Neuronal stem cell (in vitro differentiated cells): Measurements from ENCODE around the gene FGFR2.
A peak's percentile ranks its signal among the peaks of the same experiment; 100 is the strongest.

ENCODE experiments used
- DNase-seq: peaks from one replicate; pipeline ENCODE4 v3.0.0-alpha.2; 2013; ENCODE audit warnings: low spot score
- H2AFZ ChIP-seq: one replicate; pipeline ENCODE4 v1.6.1; 2013; ENCODE audit warnings: mild to moderate bottlenecking, low read length, inconsistent platforms
- H2AK5ac ChIP-seq: 2 replicates; pipeline ENCODE4 v1.6.1; 2013; ENCODE audit warnings: low read depth, mild to moderate bottlenecking, inconsistent platforms, low read length, moderate library complexity, mixed read lengths
- H2BK120ac ChIP-seq: 2 replicates; pipeline ENCODE4 v1.6.1; 2013; ENCODE audit warnings: low read depth, mild to moderate bottlenecking, inconsistent platforms, low read length, moderate library complexity, mixed read lengths
- H2BK12ac ChIP-seq: one replicate; pipeline ENCODE4 v1.6.1; 2013; ENCODE audit warnings: low read length, inconsistent platforms
- H2BK15ac ChIP-seq: 2 replicates; pipeline ENCODE4 v1.6.1; 2013; ENCODE audit warnings: mild to moderate bottlenecking, low read length, inconsistent platforms, mixed read lengths
- H2BK5ac ChIP-seq: one replicate; pipeline ENCODE4 v1.6.1; 2013; ENCODE audit warnings: inconsistent platforms, mild to moderate bottlenecking, low read length, moderate library complexity
- H3K14ac ChIP-seq: one replicate; pipeline ENCODE4 v1.6.1; 2013; ENCODE audit warnings: low read length, inconsistent platforms
- H3K18ac ChIP-seq: 2 replicates; pipeline ENCODE4 v1.6.1; 2013; ENCODE audit warnings: low read length, inconsistent platforms
- H3K23ac ChIP-seq: 2 replicates; pipeline ENCODE4 v1.6.1; 2013; ENCODE audit warnings: low read depth, mild to moderate bottlenecking, mixed read lengths, low read length, inconsistent platforms; ENCODE audit not compliant: poor library complexity
- H3K27ac ChIP-seq: replicated peaks from 3 replicates; pipeline ENCODE4 v1.5.1; 2013; ENCODE audit warnings: low read length, inconsistent platforms
- H3K27me3 ChIP-seq, 3 experiments: 2 replicates each; pipeline ENCODE4 v1.6.1; 2013; ENCODE audit warnings: low read length in 3 of 3, mild to moderate bottlenecking in 2 of 3, inconsistent platforms in 1 of 3, low read depth in 1 of 3, mixed read lengths in 1 of 3, moderate library complexity in 1 of 3; ENCODE audit not compliant: control insufficient read depth in 3 of 3, insufficient read depth in 3 of 3
- H3K36me3 ChIP-seq, 2 donors: replicated peaks in 1 of 2; 2 replicates each; pipeline ENCODE4 v1.6.1; 2013; ENCODE audit warnings: low read length in 2 of 2; ENCODE audit not compliant: control insufficient read depth in 2 of 2, insufficient read depth in 2 of 2
- H3K4ac ChIP-seq: 2 replicates; pipeline ENCODE4 v1.6.1; 2013; ENCODE audit warnings: inconsistent platforms, mild to moderate bottlenecking, low read length, moderate library complexity
- H3K4me1 ChIP-seq, 2 donors: 1 replicate in 1 of 2; 2 replicates in 1 of 2; pipeline ENCODE4 v1.6.1; 2013; ENCODE audit warnings: low read length in 2 of 2, low read depth in 1 of 2; ENCODE audit not compliant: control insufficient read depth in 2 of 2, insufficient read depth in 1 of 2
- H3K4me2 ChIP-seq: one replicate; pipeline ENCODE4 v1.6.1; 2013; ENCODE audit warnings: mild to moderate bottlenecking, low read length, inconsistent platforms; ENCODE audit not compliant: insufficient read depth, poor library complexity, severe bottlenecking
- H3K4me3 ChIP-seq, 2 donors: 2 replicates each; pipeline ENCODE4 v1.5.1; 2013; ENCODE audit warnings: low read length in 2 of 2, mild to moderate bottlenecking in 2 of 2, inconsistent platforms in 1 of 2, moderate library complexity in 1 of 2
- H3K79me1 ChIP-seq: one replicate; pipeline ENCODE4 v1.6.1; 2013; ENCODE audit warnings: low read depth, mild to moderate bottlenecking, inconsistent platforms, low read length, moderate library complexity
- H3K9ac ChIP-seq: one replicate; pipeline ENCODE4 v1.6.1; 2013; ENCODE audit warnings: mild to moderate bottlenecking, low read depth, low read length, inconsistent platforms; ENCODE audit not compliant: poor library complexity
- H3K9me3 ChIP-seq, 2 donors: replicated peaks in 1 of 2; 2 replicates each; pipeline versions ENCODE3 to v1.6.1; 2013; ENCODE audit warnings: low read length in 2 of 2, mild to moderate bottlenecking in 2 of 2, inconsistent platforms in 1 of 2, low read depth in 1 of 2, mixed read lengths in 1 of 2, moderate library complexity in 1 of 2; ENCODE audit not compliant: control insufficient read depth in 2 of 2, insufficient read depth in 1 of 2
- H4K8ac ChIP-seq: one replicate; pipeline ENCODE4 v1.6.1; 2013; ENCODE audit warnings: low read depth, mild to moderate bottlenecking, inconsistent platforms, low read length, moderate library complexity
- H4K91ac ChIP-seq: one replicate; pipeline ENCODE4 v1.6.1; 2013; ENCODE audit warnings: low read length, low read depth, mild to moderate bottlenecking, inconsistent platforms; ENCODE audit not compliant: poor library complexity
- WGBS, 2 donors: extraction: QIAGEN DNeasy Blood & Tissue Kit; methylation state at CpG; one replicate each; pipeline ENCODE4 v1.1.7; 2013; ENCODE audit warnings: missing lambda C conversion rate in 2 of 2, mixed read lengths in 1 of 2; ENCODE audit not compliant: insufficient read length in 2 of 2, insufficient replicate concordance in 1 of 2; ENCODE audit errors: extremely low coverage in 2 of 2; 5-methylcytosine and 5-hydroxymethylcytosine counted together

FGFR2 gene

DNA sequence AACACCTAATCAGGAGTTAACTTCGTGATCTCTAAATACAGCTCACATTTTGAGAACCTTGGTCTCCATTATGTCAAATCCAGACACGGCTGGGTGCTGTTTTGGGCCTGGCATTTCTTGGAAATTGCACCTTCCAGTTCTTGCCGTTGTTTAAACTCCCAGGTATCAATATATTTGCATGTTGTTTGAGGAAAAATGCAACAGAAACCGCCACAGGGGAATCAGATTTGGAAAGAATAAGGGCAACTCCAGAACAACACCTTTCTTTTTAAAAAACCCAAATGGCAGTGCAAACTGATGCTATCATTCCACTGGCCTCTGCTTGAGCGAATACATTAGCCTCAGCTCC is 162.0 kb downstream of the FGFR2 start:
- H3K23ac ChIP-seq = no peak overlapping the region
- no CpG with 5 or more reads among the region's 5 CpGs for WGBS, 2 donors
- no peak for DNase-seq
- H3K4me1 ChIP-seq = peaks cover 20 to 24% of the 10 kb centered on the region in 2 donors
- H2AK5ac ChIP-seq = no peak overlapping the region
- no peaks in the 10 kb centered on the region for H3K9me3 ChIP-seq
- no peak overlapping the region for H4K8ac ChIP-seq
- H2BK15ac ChIP-seq = no peak overlapping the region
- H2BK12ac ChIP-seq = no peak overlapping the region
- H3K14ac ChIP-seq = no peak overlapping the region
- peak overlapping the region; percentile 83 for H2AFZ ChIP-seq
- H2BK120ac ChIP-seq = no peak overlapping the region
- H3K4ac ChIP-seq = no peak overlapping the region
- H3K18ac ChIP-seq = no peak overlapping the region
- no peak overlapping the region for H3K4me3 ChIP-seq
- H2BK5ac ChIP-seq = no peak overlapping the region
- H4K91ac ChIP-seq = no peak overlapping the region
- no peaks in the 10 kb centered on the region for H3K79me1 ChIP-seq
- H3K27ac ChIP-seq = no peak overlapping the region
- H3K4me2 ChIP-seq = no peak overlapping the region
- no peaks in the 10 kb centered on the region for H3K27me3 ChIP-seq
- H3K9ac ChIP-seq = no peak overlapping the region
- H3K36me3 ChIP-seq = no peaks in the 10 kb centered on the region

DNA sequence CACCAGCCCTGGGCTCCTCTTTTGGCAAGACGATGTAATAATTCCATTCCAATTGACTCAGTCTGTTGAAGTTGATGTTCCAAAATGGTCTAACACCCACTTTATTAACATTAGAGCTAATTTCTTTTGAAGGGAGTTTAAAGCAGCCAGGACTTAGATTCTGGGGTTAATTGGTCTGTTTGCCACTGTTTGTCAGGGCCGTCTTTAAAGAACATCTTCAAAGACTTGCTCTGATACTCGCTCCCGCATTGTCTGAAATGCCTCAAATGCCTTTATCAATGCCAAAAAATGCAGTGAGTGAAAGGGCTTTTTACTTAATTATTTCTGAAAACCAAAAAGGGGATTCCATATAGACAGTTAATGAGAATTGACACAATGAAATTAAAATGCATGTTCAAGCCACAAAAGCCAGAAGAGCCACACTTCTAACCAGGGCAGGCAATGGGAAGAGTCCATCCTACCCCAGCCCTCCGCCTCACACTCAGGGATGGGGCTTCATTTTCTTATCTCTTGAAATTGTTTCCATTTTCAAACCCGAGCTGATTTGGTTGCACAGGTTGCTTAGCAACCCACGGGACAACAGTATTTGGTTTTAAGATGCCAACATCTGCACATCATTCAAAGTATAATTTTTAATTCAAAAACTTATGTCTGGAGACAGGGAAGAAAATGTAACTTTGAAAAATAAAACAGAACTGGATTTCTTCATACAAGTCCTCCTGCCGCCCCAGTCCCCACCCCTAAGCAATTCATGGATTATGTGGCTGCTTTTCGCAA is 163.0 kb downstream of the FGFR2 start:
- Histone ChIP-seq H2BK12ac (no peak overlapping the region), H3K4me3 (no peak overlapping the region), H3K36me3 (no peaks in the 10 kb centered on the region), H2BK120ac (no peak overlapping the region), H3K9me3 (no peaks in the 10 kb centered on the region), H3K18ac (no peak overlapping the region), H2AK5ac (no peak overlapping the region), H4K91ac (no peak overlapping the region), H2AFZ (no peak overlapping the region), H2BK5ac (no peak overlapping the region), H2BK15ac (no peak overlapping the region), H3K27me3 (no peaks in the 10 kb centered on the region), H3K4ac (no peak overlapping the region), H3K9ac (no peak overlapping the region), H3K23ac (no peak overlapping the region), H3K27ac (no peak overlapping the region), H3K4me2 (no peak overlapping the region), H3K4me1 (peaks cover 20 to 24% of the 10 kb centered on the region in 2 donors), H3K79me1 (no peaks in the 10 kb centered on the region), H3K14ac (no peak overlapping the region), H4K8ac (no peak overlapping the region)
- DNase-seq = peak; percentile 46
- no CpG with 5 or more reads among the region's 9 CpGs for WGBS, 2 donors

DNA sequence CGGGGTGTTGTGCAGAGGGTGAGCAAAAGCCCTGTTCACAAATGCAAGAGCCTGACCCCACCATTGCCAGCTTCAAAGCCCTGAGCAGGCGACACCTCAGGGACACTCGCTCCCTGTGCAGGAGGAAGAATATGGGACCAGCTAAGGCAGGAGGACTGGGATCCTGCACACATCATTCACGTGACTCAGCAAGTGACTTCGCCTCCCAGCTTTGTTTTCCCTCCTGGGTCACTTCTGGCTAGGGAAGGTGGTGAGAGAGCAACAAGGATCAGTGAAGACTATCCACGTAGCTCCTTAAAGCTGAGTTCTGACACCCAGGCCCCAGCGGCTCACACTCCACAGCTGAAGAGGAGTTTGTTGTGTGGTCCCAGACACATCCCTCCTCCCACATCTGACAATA is 164.3 kb downstream of the FGFR2 start:
- no peak overlapping the region for H2BK12ac ChIP-seq
- H2BK5ac ChIP-seq = no peak overlapping the region
- H3K9me3 ChIP-seq = no peaks in the 10 kb centered on the region
- H3K14ac ChIP-seq = no peak overlapping the region
- no peak overlapping the region for H4K91ac ChIP-seq
- H3K4ac ChIP-seq = no peak overlapping the region
- DNase-seq = no peak
- peaks cover 20 to 24% of the 10 kb centered on the region in 2 donors for H3K4me1 ChIP-seq
- H2BK120ac ChIP-seq = no peak overlapping the region
- no peak overlapping the region for H4K8ac ChIP-seq
- no peak overlapping the region for H2AFZ ChIP-seq
- no peak overlapping the region for H3K9ac ChIP-seq
- H3K4me3 ChIP-seq = no peak overlapping the region
- H3K23ac ChIP-seq = no peak overlapping the region
- no peak overlapping the region for H3K4me2 ChIP-seq
- no peaks in the 10 kb centered on the region for H3K36me3 ChIP-seq
- H3K27me3 ChIP-seq = no peaks in the 10 kb centered on the region
- H2BK15ac ChIP-seq = no peak overlapping the region
- no CpG with 5 or more reads among the region's 7 CpGs for WGBS, 2 donors
- H3K27ac ChIP-seq = no peak overlapping the region
- H3K18ac ChIP-seq = peak overlapping the region; percentile 12
- no peaks in the 10 kb centered on the region for H3K79me1 ChIP-seq
- H2AK5ac ChIP-seq = no peak overlapping the region

DNA sequence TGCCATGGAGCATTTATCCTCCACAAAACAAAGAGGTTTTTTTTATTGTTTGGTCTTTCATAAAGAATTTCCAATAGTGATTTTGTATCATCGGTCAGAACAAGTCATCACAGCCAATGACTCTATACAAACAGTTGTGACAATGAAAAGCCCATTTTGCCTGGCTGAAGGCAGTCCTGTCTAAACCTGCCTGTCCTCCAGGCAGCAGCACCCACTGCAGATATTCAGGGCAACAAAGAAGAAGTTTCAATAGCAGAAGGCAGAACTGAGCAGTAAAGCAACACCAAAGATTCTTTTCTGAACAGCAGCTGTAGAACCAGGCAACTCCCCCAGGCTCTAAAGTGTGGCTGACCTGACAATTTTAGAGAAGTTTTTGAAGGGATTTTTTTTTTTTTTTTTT is 169.4 kb downstream of the FGFR2 start:
- Histone ChIP-seq H3K4ac (no peak overlapping the region), H3K9ac (no peak overlapping the region)

More for the DNA sequence above, 169.4 kb downstream of the FGFR2 start:
- Histone ChIP-seq H2BK5ac (no peak overlapping the region), H3K4me3 (no peak overlapping the region), H2AFZ (no peak overlapping the region), H3K9me3 (no peaks in the 10 kb centered on the region), H2AK5ac (no peak overlapping the region), H3K4me1 (peaks cover 0 to 3% of the 10 kb centered on the region in 2 donors), H2BK15ac (no peak overlapping the region), H2BK12ac (no peak overlapping the region), H4K91ac (no peak overlapping the region), H3K4me2 (no peak overlapping the region), H3K14ac (no peak overlapping the region), H3K23ac (no peak overlapping the region), H3K79me1 (no peaks in the 10 kb centered on the region), H4K8ac (no peak overlapping the region), H3K18ac (no peak overlapping the region), H3K27me3 (no peaks in the 10 kb centered on the region), H3K36me3 (no peaks in the 10 kb centered on the region), H3K27ac (no peak overlapping the region), H2BK120ac (no peak overlapping the region)
- DNase-seq = no peak
- no CpG with 5 or more reads among the region's 1 CpG for WGBS, 2 donors
